A673 (cell line): ENCODE results near the gene NRXN3. TPM values are rescaled to one million over a fixed set of nuclear protein-coding genes. Genes with fewer than 3 reads are reported as not detected.

ENCODE experiments used
- BruUV-seq: library from RNA; stranded (reverse); fragments of 400-500 nt; replicated peaks from 2 replicates; lab custom pipeline; 2021; lab: Mats Ljungman, UMichigan
- CTCF ChIA-PET: fragments of 300-600 bp; sonication (Branson Sonifier 250); formaldehyde crosslinking; loops from one replicate; lab custom pipeline; 2022; ENCODE audit warnings: antibody characterized with exemption; lab: Charles Lee
- POLR2A ChIA-PET: fragments of 300-600 bp; sonication (Branson Sonifier 250); formaldehyde crosslinking; loops from one replicate; lab custom pipeline; 2022; ENCODE audit warnings: antibody characterized with exemption; ENCODE audit not compliant: low non-redundant PET; lab: Charles Lee
- DNase-seq: peaks from one replicate; pipeline ENCODE4 v3.0.0-alpha.2; 2015; ENCODE audit warnings: low spot score
- H3K27ac ChIP-seq: fragments of 200-600 bp; sonication (generic); 2 replicates; pipeline ENCODE4 v1.5.1; 2016; ENCODE audit warnings: mixed run types, low read depth, mild to moderate bottlenecking, mixed read lengths, antibody characterized with exemption, low read length; ENCODE audit not compliant: poor library complexity, severe bottlenecking
- H3K27me3 ChIP-seq: fragments of 200-600 bp; sonication (generic); replicated peaks from 2 replicates; pipeline ENCODE4 v1.6.1; 2017; ENCODE audit warnings: mixed run types, low read depth, mild to moderate bottlenecking, mixed read lengths, antibody characterized with exemption, low read length; ENCODE audit not compliant: insufficient read depth, poor library complexity
- H3K36me3 ChIP-seq: fragments of 200-600 bp; sonication (generic); 2 replicates; pipeline ENCODE4 v1.6.1; 2016; ENCODE audit warnings: mixed run types, mild to moderate bottlenecking, mixed read lengths, antibody characterized with exemption, low read length; ENCODE audit not compliant: insufficient read depth, poor library complexity, severe bottlenecking
- H3K4me1 ChIP-seq: fragments of 200-600 bp; sonication (generic); 2 replicates; pipeline ENCODE4 v1.6.1; 2017; ENCODE audit warnings: mixed run types, mild to moderate bottlenecking, mixed read lengths, antibody characterized with exemption, low read length; ENCODE audit not compliant: insufficient read depth, poor library complexity, severe bottlenecking
- H3K4me3 ChIP-seq: fragments of 200-600 bp; sonication (generic); 2 replicates; pipeline ENCODE4 v1.5.1; 2016; ENCODE audit warnings: low read depth, mixed run types, mild to moderate bottlenecking, mixed read lengths, low read length; ENCODE audit not compliant: poor library complexity, severe bottlenecking
- H3K9me3 ChIP-seq: fragments of 200-600 bp; sonication (generic); 2 replicates; pipeline ENCODE4 v1.6.1; 2016; ENCODE audit warnings: mixed run types, low read depth, mild to moderate bottlenecking, mixed read lengths, antibody characterized with exemption, low read length; ENCODE audit not compliant: poor library complexity, severe bottlenecking
- CTCF ChIP-seq: fragments of 300-800, 200-600 bp; sonication (generic); conservative IDR thresholded peaks from 2 replicates; pipeline ENCODE4 v1.5.1; 2017; ENCODE audit warnings: low read depth, mild to moderate bottlenecking, antibody characterized with exemption, low read length, moderate library complexity, mixed read lengths
- EZH2 ChIP-seq: fragments of 200-600 bp; sonication (generic); IDR thresholded peaks from 2 replicates; pipeline ENCODE4 v1.6.1; 2017; ENCODE audit warnings: borderline replicate concordance, low read depth, mild to moderate bottlenecking, mixed read lengths, antibody characterized with exemption, low read length; ENCODE audit not compliant: poor library complexity, severe bottlenecking
- intact Hi-C: fragments of 100-400 bp; cut with micrococcal nuclease; formaldehyde crosslinking; loops from one replicate; pipeline ENCODE4 v1.10.0; 2022; ENCODE audit not compliant: unreplicated experiment
- total RNA-seq: library from RNA; stranded (reverse); gene quantifications from 2 replicates; pipeline ENCODE4 v1.2.3, GENCODE V29; 2021

The NRXN3 gene
- total RNA-seq, 1 experiment from 2014 or later: 0.21 TPM

GRCh38 chr14:78228702-78229327 lies 58.6 kb downstream of the NRXN3 start:
- no peaks in the 10 kb centered on the region for H3K36me3 ChIP-seq
- H3K27me3 ChIP-seq: no peaks in the 10 kb centered on the region
- no peaks in the 10 kb centered on the region for H3K9me3 ChIP-seq
- H3K27ac ChIP-seq: no peak overlapping the region
- intact Hi-C loops: no loop called here
- no peaks in the 10 kb centered on the region for H3K4me1 ChIP-seq
- H3K4me3 ChIP-seq: no peak overlapping the region
- no peak for DNase-seq
- BruUV-seq: no TSS peak
- TF ChIP-seq EZH2 (no peak), CTCF (no peak)
- ChIA-PET CTCF (no interaction called here), POLR2A (no interaction called here)

DNA sequence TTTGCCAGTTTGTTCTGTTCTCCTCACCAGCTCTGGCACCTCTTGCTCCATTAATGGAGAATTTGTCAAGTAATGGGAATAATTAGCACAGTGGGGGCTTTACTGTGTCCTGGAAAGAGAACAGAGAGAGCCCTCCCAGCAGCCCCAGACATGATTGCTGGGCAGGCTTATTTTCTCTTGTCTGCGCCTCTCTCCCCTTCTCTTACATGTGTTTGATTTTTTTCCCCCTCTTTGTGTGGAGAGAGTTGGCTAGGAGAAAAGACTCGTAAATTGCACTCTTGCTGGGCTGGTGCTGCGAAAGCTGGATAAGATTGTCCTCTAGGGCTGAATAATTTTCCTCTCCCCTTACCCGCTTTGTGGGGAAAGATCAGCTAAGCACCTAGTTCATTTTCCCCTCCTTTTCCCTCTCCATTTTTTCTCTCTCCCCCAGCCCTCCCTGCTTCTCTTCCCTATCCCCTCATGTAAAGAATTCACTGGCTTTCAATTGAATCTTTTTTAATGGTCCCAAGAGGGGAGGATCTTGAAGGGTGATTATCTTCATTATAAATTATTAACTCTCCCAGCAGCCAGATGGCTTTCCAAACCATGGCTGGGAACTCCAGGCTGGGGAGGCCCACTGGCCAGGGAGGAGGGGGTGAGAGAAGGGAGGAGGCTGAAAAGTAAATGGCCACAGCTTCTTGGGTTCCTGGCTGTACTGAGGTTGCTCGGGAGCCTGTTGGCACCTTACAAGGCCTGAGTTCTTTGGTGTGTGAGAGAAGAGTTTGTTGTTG lies 62.2 kb downstream of the NRXN3 start:
- ChIA-PET CTCF (no interaction called here), POLR2A (no interaction called here)
- no TSS peak for BruUV-seq
- no peaks in the 10 kb centered on the region for H3K4me1 ChIP-seq
- peaks cover 8% of the 10 kb centered on the region for H3K27me3 ChIP-seq
- intact Hi-C loops: no loop called here
- peak; percentile 9 for DNase-seq
- TF ChIP-seq CTCF (no peak), EZH2 (no peak)
- no peaks in the 10 kb centered on the region for H3K36me3 ChIP-seq
- no peak overlapping the region for H3K4me3 ChIP-seq
- no peak overlapping the region for H3K27ac ChIP-seq
- no peaks in the 10 kb centered on the region for H3K9me3 ChIP-seq

GRCh38 chr14:78238141-78238540 lies 68.0 kb downstream of the NRXN3 start:
- no peak for DNase-seq
- Histone ChIP-seq H3K4me1 (no peaks in the 10 kb centered on the region), H3K36me3 (no peaks in the 10 kb centered on the region), H3K9me3 (no peaks in the 10 kb centered on the region), H3K27ac (no peak overlapping the region), H3K4me3 (no peak overlapping the region), H3K27me3 (peaks cover 22% of the 10 kb centered on the region)
- TF ChIP-seq CTCF: no peak
- no peak for TF ChIP-seq EZH2
- BruUV-seq: no TSS peak
- ChIA-PET CTCF (no interaction called here), POLR2A (no interaction called here)
- intact Hi-C loops: no loop called here
